PC-9 (cell line): ENCODE measurements around the gene SALL1. TPM values are rescaled to one million over a fixed set of nuclear protein-coding genes. Genes with fewer than 3 reads are reported as not detected.

ENCODE experiments used
- BruUV-seq: library from RNA; stranded (reverse); fragments of 400-500 nt; replicated peaks from 2 replicates; lab custom pipeline; 2021; lab: Mats Ljungman, UMichigan
- CTCF ChIA-PET: fragments of 300-600 bp; sonication (Branson Sonifier 250); formaldehyde crosslinking; loops from one replicate; lab custom pipeline; 2022; ENCODE audit warnings: antibody characterized with exemption; lab: Charles Lee
- POLR2A ChIA-PET: fragments of 300-600 bp; sonication (Branson Sonifier 250); formaldehyde crosslinking; loops from one replicate; lab custom pipeline; 2022; ENCODE audit warnings: antibody characterized with exemption; ENCODE audit not compliant: unreplicated experiment; lab: Charles Lee
- DNase-seq, 2 experiments: peaks; one replicate each; pipeline versions ENCODE4 v3.0.0 to v3.0.0-alpha.2; 2015 to 2022; ENCODE audit warnings: mixed read lengths in 1 of 2
- H2AFZ ChIP-seq: fragments of 200-600 bp; sonication (generic); 2 replicates; pipeline ENCODE4 v1.8.1; 2017; ENCODE audit warnings: antibody characterized with exemption
- H3F3A ChIP-seq: fragments of 200-600 bp; sonication (generic); 2 replicates; pipeline ENCODE4 v1.8.1; 2017; ENCODE audit warnings: antibody characterized with exemption, mild to moderate bottlenecking, low read depth; ENCODE audit not compliant: insufficient read depth
- H3K27ac ChIP-seq: fragments of 200-600 bp; sonication (generic); 2 replicates; pipeline ENCODE4 v1.6.1; 2016; ENCODE audit warnings: mixed run types
- H3K27me3 ChIP-seq: fragments of 200-600 bp; sonication (generic); 2 replicates; pipeline ENCODE4 v1.6.1; 2016; ENCODE audit warnings: low read depth, mixed run types; ENCODE audit not compliant: insufficient read depth
- H3K36me3 ChIP-seq: fragments of 200-600 bp; sonication (generic); 2 replicates; pipeline ENCODE4 v1.6.1; 2016; ENCODE audit warnings: low read depth, mixed run types
- H3K4me1 ChIP-seq: fragments of 200-600 bp; sonication (generic); replicated peaks from 2 replicates; pipeline ENCODE4 v1.6.1; 2016; ENCODE audit warnings: mixed run types; ENCODE audit not compliant: insufficient read depth
- H3K4me2 ChIP-seq: fragments of 200-600 bp; sonication (generic); 2 replicates; pipeline ENCODE4 v1.6.1; 2017; ENCODE audit warnings: mixed run types
- H3K4me3 ChIP-seq: fragments of 200-600 bp; sonication (generic); 2 replicates; pipeline ENCODE4 v1.6.1; 2016; ENCODE audit warnings: mixed run types
- H3K79me2 ChIP-seq: fragments of 200-600 bp; sonication (generic); 2 replicates; pipeline ENCODE4 v1.6.1; 2017; ENCODE audit warnings: low read depth, mixed run types
- H3K9me2 ChIP-seq: fragments of 200-600 bp; sonication (generic); 2 replicates; pipeline ENCODE4 v1.8.1; 2017; ENCODE audit warnings: mild to moderate bottlenecking; ENCODE audit not compliant: insufficient read depth
- H3K9me3 ChIP-seq: fragments of 200-600 bp; sonication (generic); 2 replicates; pipeline ENCODE4 v1.8.1; 2016; ENCODE audit warnings: low read depth; ENCODE audit not compliant: insufficient read depth
- H4K20me1 ChIP-seq: fragments of 200-600 bp; sonication (generic); 2 replicates; pipeline ENCODE4 v1.8.1; 2017; ENCODE audit not compliant: insufficient read depth
- CTCF ChIP-seq: fragments of 200-600 bp; sonication (generic); conservative IDR thresholded peaks from 2 replicates; pipeline ENCODE4 v1.6.1; 2017; ENCODE audit warnings: mixed run types, antibody characterized with exemption, mild to moderate bottlenecking, moderate library complexity
- EZH2 ChIP-seq: fragments of 200-600 bp; sonication (generic); IDR thresholded peaks from 2 replicates; pipeline ENCODE4 v1.8.0; 2017; ENCODE audit warnings: antibody characterized with exemption, low read depth
- intact Hi-C: fragments of 100-400 bp; cut with micrococcal nuclease; formaldehyde crosslinking; loops from one replicate; pipeline ENCODE4 v1.10.0; 2022; ENCODE audit not compliant: unreplicated experiment
- total RNA-seq: library from RNA; stranded (reverse); gene quantifications from 2 replicates; pipeline ENCODE4 v1.2.3, GENCODE V29; 2021

The SALL1 gene
- total RNA-seq, 1 experiment from 2014 or later = not detected

GRCh38 chr16:51193879-51194278 lies 42.8 kb upstream of the SALL1 start:
- Histone ChIP-seq H2AFZ (no peak overlapping the region), H3K79me2 (no peaks in the 10 kb centered on the region), H3F3A (no peaks in the 10 kb centered on the region), H3K36me3 (no peaks in the 10 kb centered on the region), H3K4me1 (no peaks in the 10 kb centered on the region), H3K9me3 (no peaks in the 10 kb centered on the region), H3K27me3 (no peaks in the 10 kb centered on the region), H4K20me1 (no peaks in the 10 kb centered on the region), H3K9me2 (no peaks in the 10 kb centered on the region), H3K4me3 (no peak overlapping the region), H3K4me2 (no peak overlapping the region), H3K27ac (no peak overlapping the region)
- no TSS peak for BruUV-seq
- ChIA-PET CTCF (no interaction called here), POLR2A (no interaction called here)
- DNase-seq = no peak
- TF ChIP-seq EZH2 (no peak), CTCF (no peak)
- intact Hi-C loops = no loop called here

GRCh38 chr16:51184702-51185433 lies 33.8 kb upstream of the SALL1 start:
- POLR2A ChIA-PET = no interaction called here
- H2AFZ ChIP-seq = no peak overlapping the region
- H3K9me3 ChIP-seq = no peaks in the 10 kb centered on the region
- no peak overlapping the region for H3K4me2 ChIP-seq
- CTCF ChIA-PET = no interaction called here
- TF ChIP-seq EZH2 (no peak), CTCF (no peak)
- no peak for DNase-seq
- no peaks in the 10 kb centered on the region for H3K4me1 ChIP-seq
- H3F3A ChIP-seq = no peaks in the 10 kb centered on the region
- H3K27ac ChIP-seq = no peak overlapping the region
- H4K20me1 ChIP-seq = no peaks in the 10 kb centered on the region
- no TSS peak for BruUV-seq
- no peaks in the 10 kb centered on the region for H3K27me3 ChIP-seq
- H3K9me2 ChIP-seq = no peaks in the 10 kb centered on the region
- H3K36me3 ChIP-seq = no peaks in the 10 kb centered on the region
- no peak overlapping the region for H3K4me3 ChIP-seq
- no peaks in the 10 kb centered on the region for H3K79me2 ChIP-seq
- intact Hi-C loops = no loop called here

- no peak overlapping the region for H2AFZ ChIP-seq
- no peak for TF ChIP-seq EZH2
- TF ChIP-seq CTCF = no peak
- no peaks in the 10 kb centered on the region for H3K79me2 ChIP-seq
- POLR2A ChIA-PET = no interaction called here
- intact Hi-C loops = no loop called here
- no peaks in the 10 kb centered on the region for H3K36me3 ChIP-seq
- DNase-seq = no peak
- H3F3A ChIP-seq = no peaks in the 10 kb centered on the region
- H3K4me2 ChIP-seq = no peak overlapping the region
- H3K4me1 ChIP-seq = no peaks in the 10 kb centered on the region
- H3K4me3 ChIP-seq = no peak overlapping the region
- BruUV-seq = no TSS peak
- no peaks in the 10 kb centered on the region for H4K20me1 ChIP-seq
- no peaks in the 10 kb centered on the region for H3K9me2 ChIP-seq
- no peaks in the 10 kb centered on the region for H3K9me3 ChIP-seq
- CTCF ChIA-PET = no interaction called here
- no peak overlapping the region for H3K27ac ChIP-seq
- H3K27me3 ChIP-seq = no peaks in the 10 kb centered on the region
These were observed 30.4 kb upstream of the SALL1 start for GRCh38 chr16:51181503-51181811.
